H1 (cell line): ENCODE data around the gene ACBD6. TPM values are rescaled to one million over a fixed set of nuclear protein-coding genes. Genes with fewer than 3 reads are reported as not detected.

Experiments used
- ASH2L ChIP-seq: fragments of 200-600, 300-600 bp; sonication (generic); IDR thresholded peaks from one replicate; pipeline ENCODE4 v1.7.1; 2017; ENCODE audit warnings: low read length
- KDM4A ChIP-seq: IDR thresholded peaks from one replicate; pipeline ENCODE4 v1.7.1; 2012; ENCODE audit warnings: low read depth, mild to moderate bottlenecking, moderate library complexity, low read length, inconsistent platforms; ENCODE audit not compliant: severe bottlenecking
- POLR2A ChIP-seq, 2 experiments: IDR thresholded peaks; 1 replicate in 1 of 2; 2 replicates in 1 of 2; pipeline ENCODE4 v1.6.1; 2011; ENCODE audit warnings: low read depth in 2 of 2, low read length in 2 of 2, mild to moderate bottlenecking in 2 of 2; ENCODE audit errors: control extremely low read depth in 1 of 2
- POU5F1 ChIP-seq: IDR thresholded peaks from 2 replicates; pipeline ENCODE4 v1.6.1; 2011; ENCODE audit warnings: low read depth, mild to moderate bottlenecking, low read length, moderate library complexity
- RAD21 ChIP-seq, 2 experiments: IDR thresholded peaks in 1 of 2; conservative IDR thresholded peaks in 1 of 2; 2 replicates each; pipeline ENCODE4 v1.6.1; 2011; ENCODE audit warnings: low read depth in 2 of 2, low read length in 2 of 2, improper control_type of control experiment in 1 of 2, inconsistent platforms in 1 of 2, mild to moderate bottlenecking in 1 of 2, moderate library complexity in 1 of 2
- TAF7 ChIP-seq: optimal IDR thresholded peaks from 2 replicates; pipeline ENCODE3; 2011; ENCODE audit warnings: low read depth, mild to moderate bottlenecking, inconsistent platforms, low read length, moderate library complexity, borderline replicate concordance
- polyA plus RNA-seq, 7 experiments: library from polyadenylated mRNA; depleted of rRNA in 3 of 7; stranded (reverse) in 5 of 7; unstranded in 2 of 7; fragments of >200 nt in 5 of 7; fragments of 200-250 nt in 2 of 7; gene quantifications; 1 replicate in 5 of 7; 2 replicates in 1 of 7; 4 replicates in 1 of 7; pipeline versions ENCODE4 v1.2.1 to v1.2.3, GENCODE V29; 2011 to 2013; ENCODE audit warnings: missing spikeins in 2 of 7, mixed read lengths in 2 of 7
- total RNA-seq: library from RNA; stranded (reverse); fragmentation: NEBNext Ultra II Directional; extraction: Animal tissue kit (Norgen Biotek cat#: 25700); gene quantifications from 2 replicates; pipeline ENCODE4 v1.2.1, GENCODE V29; 2021
- TF ChIP-seq, protein P1 (sequence below): fragments of 300-600 bp; sonication (generic); IDR thresholded peaks from 2 replicates; pipeline ENCODE4 v1.7.1; 2012; ENCODE audit warnings: low read length, moderate library complexity, mild to moderate bottlenecking, inconsistent platforms; ENCODE audit not compliant: insufficient replicate concordance

ACBD6 gene
- total and polyA plus RNA-seq, 2 of the 8 experiments (the other 6 are each of a cell fraction or from before 2014, with no cell fraction given), result 52.0 to 67.7 TPM

DNA sequence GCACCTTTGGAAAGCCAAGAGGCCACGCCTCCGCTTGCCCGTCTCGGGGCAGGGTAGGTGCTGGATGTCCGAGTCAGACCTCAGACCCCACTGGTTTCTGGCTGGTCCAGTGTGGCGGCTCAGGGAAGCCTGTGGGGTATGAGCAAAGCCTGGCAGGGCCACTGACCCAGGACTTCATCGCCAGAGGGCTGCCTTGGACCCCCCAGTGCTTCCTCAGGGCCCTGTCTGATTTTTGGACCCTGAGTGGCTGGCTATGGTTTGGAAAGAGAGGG is 251.9 kb downstream of the ACBD6 start (continued):
- TF ChIP-seq, protein P1, sequence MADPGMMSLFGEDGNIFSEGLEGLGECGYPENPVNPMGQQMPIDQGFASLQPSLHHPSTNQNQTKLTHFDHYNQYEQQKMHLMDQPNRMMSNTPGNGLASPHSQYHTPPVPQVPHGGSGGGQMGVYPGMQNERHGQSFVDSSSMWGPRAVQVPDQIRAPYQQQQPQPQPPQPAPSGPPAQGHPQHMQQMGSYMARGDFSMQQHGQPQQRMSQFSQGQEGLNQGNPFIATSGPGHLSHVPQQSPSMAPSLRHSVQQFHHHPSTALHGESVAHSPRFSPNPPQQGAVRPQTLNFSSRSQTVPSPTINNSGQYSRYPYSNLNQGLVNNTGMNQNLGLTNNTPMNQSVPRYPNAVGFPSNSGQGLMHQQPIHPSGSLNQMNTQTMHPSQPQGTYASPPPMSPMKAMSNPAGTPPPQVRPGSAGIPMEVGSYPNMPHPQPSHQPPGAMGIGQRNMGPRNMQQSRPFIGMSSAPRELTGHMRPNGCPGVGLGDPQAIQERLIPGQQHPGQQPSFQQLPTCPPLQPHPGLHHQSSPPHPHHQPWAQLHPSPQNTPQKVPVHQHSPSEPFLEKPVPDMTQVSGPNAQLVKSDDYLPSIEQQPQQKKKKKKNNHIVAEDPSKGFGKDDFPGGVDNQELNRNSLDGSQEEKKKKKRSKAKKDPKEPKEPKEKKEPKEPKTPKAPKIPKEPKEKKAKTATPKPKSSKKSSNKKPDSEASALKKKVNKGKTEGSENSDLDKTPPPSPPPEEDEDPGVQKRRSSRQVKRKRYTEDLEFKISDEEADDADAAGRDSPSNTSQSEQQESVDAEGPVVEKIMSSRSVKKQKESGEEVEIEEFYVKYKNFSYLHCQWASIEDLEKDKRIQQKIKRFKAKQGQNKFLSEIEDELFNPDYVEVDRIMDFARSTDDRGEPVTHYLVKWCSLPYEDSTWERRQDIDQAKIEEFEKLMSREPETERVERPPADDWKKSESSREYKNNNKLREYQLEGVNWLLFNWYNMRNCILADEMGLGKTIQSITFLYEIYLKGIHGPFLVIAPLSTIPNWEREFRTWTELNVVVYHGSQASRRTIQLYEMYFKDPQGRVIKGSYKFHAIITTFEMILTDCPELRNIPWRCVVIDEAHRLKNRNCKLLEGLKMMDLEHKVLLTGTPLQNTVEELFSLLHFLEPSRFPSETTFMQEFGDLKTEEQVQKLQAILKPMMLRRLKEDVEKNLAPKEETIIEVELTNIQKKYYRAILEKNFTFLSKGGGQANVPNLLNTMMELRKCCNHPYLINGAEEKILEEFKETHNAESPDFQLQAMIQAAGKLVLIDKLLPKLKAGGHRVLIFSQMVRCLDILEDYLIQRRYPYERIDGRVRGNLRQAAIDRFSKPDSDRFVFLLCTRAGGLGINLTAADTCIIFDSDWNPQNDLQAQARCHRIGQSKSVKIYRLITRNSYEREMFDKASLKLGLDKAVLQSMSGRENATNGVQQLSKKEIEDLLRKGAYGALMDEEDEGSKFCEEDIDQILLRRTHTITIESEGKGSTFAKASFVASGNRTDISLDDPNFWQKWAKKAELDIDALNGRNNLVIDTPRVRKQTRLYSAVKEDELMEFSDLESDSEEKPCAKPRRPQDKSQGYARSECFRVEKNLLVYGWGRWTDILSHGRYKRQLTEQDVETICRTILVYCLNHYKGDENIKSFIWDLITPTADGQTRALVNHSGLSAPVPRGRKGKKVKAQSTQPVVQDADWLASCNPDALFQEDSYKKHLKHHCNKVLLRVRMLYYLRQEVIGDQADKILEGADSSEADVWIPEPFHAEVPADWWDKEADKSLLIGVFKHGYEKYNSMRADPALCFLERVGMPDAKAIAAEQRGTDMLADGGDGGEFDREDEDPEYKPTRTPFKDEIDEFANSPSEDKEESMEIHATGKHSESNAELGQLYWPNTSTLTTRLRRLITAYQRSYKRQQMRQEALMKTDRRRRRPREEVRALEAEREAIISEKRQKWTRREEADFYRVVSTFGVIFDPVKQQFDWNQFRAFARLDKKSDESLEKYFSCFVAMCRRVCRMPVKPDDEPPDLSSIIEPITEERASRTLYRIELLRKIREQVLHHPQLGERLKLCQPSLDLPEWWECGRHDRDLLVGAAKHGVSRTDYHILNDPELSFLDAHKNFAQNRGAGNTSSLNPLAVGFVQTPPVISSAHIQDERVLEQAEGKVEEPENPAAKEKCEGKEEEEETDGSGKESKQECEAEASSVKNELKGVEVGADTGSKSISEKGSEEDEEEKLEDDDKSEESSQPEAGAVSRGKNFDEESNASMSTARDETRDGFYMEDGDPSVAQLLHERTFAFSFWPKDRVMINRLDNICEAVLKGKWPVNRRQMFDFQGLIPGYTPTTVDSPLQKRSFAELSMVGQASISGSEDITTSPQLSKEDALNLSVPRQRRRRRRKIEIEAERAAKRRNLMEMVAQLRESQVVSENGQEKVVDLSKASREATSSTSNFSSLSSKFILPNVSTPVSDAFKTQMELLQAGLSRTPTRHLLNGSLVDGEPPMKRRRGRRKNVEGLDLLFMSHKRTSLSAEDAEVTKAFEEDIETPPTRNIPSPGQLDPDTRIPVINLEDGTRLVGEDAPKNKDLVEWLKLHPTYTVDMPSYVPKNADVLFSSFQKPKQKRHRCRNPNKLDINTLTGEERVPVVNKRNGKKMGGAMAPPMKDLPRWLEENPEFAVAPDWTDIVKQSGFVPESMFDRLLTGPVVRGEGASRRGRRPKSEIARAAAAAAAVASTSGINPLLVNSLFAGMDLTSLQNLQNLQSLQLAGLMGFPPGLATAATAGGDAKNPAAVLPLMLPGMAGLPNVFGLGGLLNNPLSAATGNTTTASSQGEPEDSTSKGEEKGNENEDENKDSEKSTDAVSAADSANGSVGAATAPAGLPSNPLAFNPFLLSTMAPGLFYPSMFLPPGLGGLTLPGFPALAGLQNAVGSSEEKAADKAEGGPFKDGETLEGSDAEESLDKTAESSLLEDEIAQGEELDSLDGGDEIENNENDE, result no peak
- TF ChIP-seq TAF7 (no peak), RAD21 (IDR thresholded peaks at IDR 0.05 in 1 of 2, conservative IDR thresholded peaks at IDR 0.05 in 1 of 2; ENCODE audit: low read depth in 2 of 2, low read length in 2 of 2) (no peak), POU5F1 (no peak), POLR2A (IDR thresholded peaks at IDR 0.05; ENCODE audit: control extremely low read depth in 1 of 2, low read depth in 2 of 2, low read length in 2 of 2) (no peak), KDM4A (no peak), ASH2L (no peak)
- TF ChIP-seq, all 59 proteins: peak for 0
